Keratinocyte (primary cell): ENCODE measurements around the gene SEC31A. TPM values are rescaled to one million over a fixed set of nuclear protein-coding genes. Genes with fewer than 3 reads are reported as not detected.

Experiments
- DNase-seq: peaks from one replicate; pipeline ENCODE4 v3.0.0-alpha.2; 2011; ENCODE audit warnings: low read depth, missing footprints, low spot score
- FAIRE-seq: peaks from 2 replicates; lab custom pipeline; 2011; peaks lifted over from hg19 to GRCh38; lab: Jason Lieb, UNC
- H2AFZ ChIP-seq: 2 replicates; pipeline ENCODE4 v1.6.0; 2012; ENCODE audit warnings: low read length, control low read depth, inconsistent platforms; ENCODE audit not compliant: control insufficient read depth
- H3K27ac ChIP-seq: 2 replicates; pipeline ENCODE4 v1.5.1; 2011; ENCODE audit warnings: low read length; ENCODE audit not compliant: control insufficient read depth, insufficient read depth
- H3K27me3 ChIP-seq: 3 replicates; pipeline ENCODE4 v1.6.0; 2011; ENCODE audit warnings: low read length; ENCODE audit not compliant: control insufficient read depth, insufficient read depth; ENCODE audit errors: extremely low read depth
- H3K36me3 ChIP-seq, 2 experiments: 2 replicates in 1 of 2; 3 replicates in 1 of 2; pipeline ENCODE4 v1.5.1; 2011; ENCODE audit warnings: low read length in 2 of 2, mild to moderate bottlenecking in 1 of 2; ENCODE audit not compliant: control insufficient read depth in 2 of 2, insufficient read depth in 2 of 2; ENCODE audit errors: extremely low read depth in 1 of 2
- H3K4me1 ChIP-seq: 3 replicates; pipeline ENCODE4 v1.5.1; 2011; ENCODE audit warnings: low read length; ENCODE audit not compliant: control insufficient read depth, insufficient read depth; ENCODE audit errors: extremely low read depth
- H3K4me2 ChIP-seq: 3 replicates; pipeline ENCODE4 v1.6.0; 2011; ENCODE audit warnings: low read depth, low read length; ENCODE audit not compliant: control insufficient read depth, insufficient read depth; ENCODE audit errors: extremely low read depth
- H3K4me3 ChIP-seq, 3 experiments: fragments of 200-600 bp in 1 of 3; sonication (generic) in 1 of 3; 2 replicates in 2 of 3; 3 replicates in 1 of 3; pipeline ENCODE4 v1.5.1; 2011 to 2016; ENCODE audit warnings: low read length in 3 of 3, mild to moderate bottlenecking in 3 of 3, control low read depth in 2 of 3, inconsistent platforms in 1 of 3, low read depth in 1 of 3, mixed read lengths in 1 of 3, mixed run types in 1 of 3, moderate library complexity in 1 of 3; ENCODE audit not compliant: control insufficient read depth in 2 of 3, insufficient read depth in 2 of 3; ENCODE audit errors: extremely low read depth in 1 of 3
- H3K79me2 ChIP-seq: 2 replicates; pipeline ENCODE4 v1.6.0; 2012; ENCODE audit warnings: low read length; ENCODE audit not compliant: control insufficient read depth, insufficient read depth
- H3K9ac ChIP-seq: 3 replicates; pipeline ENCODE4 v1.6.0; 2011; ENCODE audit warnings: low read length; ENCODE audit not compliant: control insufficient read depth, insufficient read depth; ENCODE audit errors: extremely low read depth
- H3K9me1 ChIP-seq: 3 replicates; pipeline ENCODE4 v1.6.0; 2011; ENCODE audit warnings: low read length; ENCODE audit not compliant: control insufficient read depth, insufficient read depth; ENCODE audit errors: extremely low read depth
- H3K9me3 ChIP-seq: 2 replicates; pipeline ENCODE4 v1.5.1; 2012; ENCODE audit warnings: low read depth, low read length; ENCODE audit not compliant: control insufficient read depth
- H4K20me1 ChIP-seq: 3 replicates; pipeline ENCODE4 v1.6.0; 2011; ENCODE audit warnings: low read length; ENCODE audit not compliant: control insufficient read depth, insufficient read depth; ENCODE audit errors: extremely low read depth
- CTCF ChIP-seq, 3 experiments: IDR thresholded peaks in 1 of 3; conservative IDR thresholded peaks in 1 of 3; optimal IDR thresholded peaks in 1 of 3; 2 replicates in 2 of 3; 3 replicates in 1 of 3; pipeline versions ENCODE3 to v1.5.1; 2011; ENCODE audit warnings: low read length in 3 of 3, mild to moderate bottlenecking in 3 of 3, moderate library complexity in 2 of 3, control low read depth in 1 of 3, inconsistent platforms in 1 of 3; ENCODE audit not compliant: insufficient read depth in 2 of 3; ENCODE audit errors: extremely low read depth in 1 of 3
- EZH2 ChIP-seq: IDR thresholded peaks from one replicate; pipeline ENCODE4 v1.6.1; 2012; ENCODE audit warnings: inconsistent platforms, mild to moderate bottlenecking, low read length, moderate library complexity
- dilution Hi-C: fragments of 300-500 bp; cut with MboI; formaldehyde crosslinking; loops from one replicate; pipeline ENCODE4 v1.7.0; 2020; ENCODE audit warnings: low sequenced_read_pairs; ENCODE audit not compliant: extremely low pct_ligation_motif_present
- polyA plus RNA-seq, 5 experiments: library from polyadenylated mRNA; depleted of rRNA in 3 of 5; stranded (reverse) in 3 of 5; stranded (forward) in 1 of 5; unstranded in 1 of 5; fragments of >200 nt; gene quantifications; 1 replicate in 1 of 5; 2 replicates in 3 of 5; 3 replicates in 1 of 5; pipeline versions ENCODE4 v1.2.1 to v1.2.3, GENCODE V29; 2011 to 2012; ENCODE audit warnings: missing spikeins in 2 of 5, low read depth in 1 of 5, low replicate concordance in 1 of 5

The SEC31A gene
- polyA plus RNA-seq, 1 donor (not counting 4 experiments of a cell fraction or from before 2014, with no cell fraction given): 192 TPM

GRCh38 chr4:82789025-82789776 lies 101.8 kb downstream of the SEC31A start:
- dilution Hi-C loops: no loop called here
- Histone ChIP-seq H2AFZ (no peak overlapping the region), H3K27ac (no peak overlapping the region), H3K9me1 (no peaks in the 10 kb centered on the region), H3K9ac (no peak overlapping the region), H3K9me3 (peaks cover 14% of the 10 kb centered on the region), H3K27me3 (no peaks in the 10 kb centered on the region), H3K36me3 (peaks cover 4 to 5% of the 10 kb centered on the region in 2 experiments), H3K4me1 (peaks cover 31% of the 10 kb centered on the region), H4K20me1 (no peaks in the 10 kb centered on the region), H3K79me2 (peaks cover 65% of the 10 kb centered on the region), H3K4me2 (no peak overlapping the region), H3K4me3 (no peak overlapping the region)
- FAIRE-seq (no peak), DNase-seq (no peak)
- TF ChIP-seq EZH2 (no peak), CTCF (optimal IDR thresholded peaks at IDR 0.05 in 1 of 3, IDR thresholded peaks at IDR 0.05 in 1 of 3, conservative IDR thresholded peaks at IDR 0.05 in 1 of 3; ENCODE audit: extremely low read depth in 1 of 3, insufficient read depth in 2 of 3, low read length in 3 of 3) (no peak)

- Histone ChIP-seq H3K9me1 (no peaks in the 10 kb centered on the region), H3K27me3 (no peaks in the 10 kb centered on the region), H3K4me2 (no peak overlapping the region), H3K36me3 (peaks cover 2 to 4% of the 10 kb centered on the region in 2 experiments), H2AFZ (no peak overlapping the region), H3K4me1 (peaks cover 46% of the 10 kb centered on the region), H3K4me3 (no peak overlapping the region), H3K27ac (peak overlapping the region; percentile 27), H3K9me3 (peaks cover 14% of the 10 kb centered on the region), H4K20me1 (no peaks in the 10 kb centered on the region), H3K9ac (no peak overlapping the region), H3K79me2 (peaks cover 62% of the 10 kb centered on the region)
- dilution Hi-C loops: no loop called here
- FAIRE-seq (peak; percentile 65), DNase-seq (peak; percentile 68)
- TF ChIP-seq CTCF (optimal IDR thresholded peaks at IDR 0.05 in 1 of 3, IDR thresholded peaks at IDR 0.05 in 1 of 3, conservative IDR thresholded peaks at IDR 0.05 in 1 of 3; ENCODE audit: extremely low read depth in 1 of 3, insufficient read depth in 2 of 3, low read length in 3 of 3) (no peak), EZH2 (no peak)
Measured at GRCh38 chr4:82787342-82787741, 103.6 kb downstream of the SEC31A start.
